Fibroblast of lung (primary cell): ENCODE measurements around the gene DPEP3. TPM values are rescaled to one million over a fixed set of nuclear protein-coding genes. Genes with fewer than 3 reads are reported as not detected.

Experiments used
- DNase-seq, 2 donors: peaks; one replicate each; pipeline versions ENCODE4 v3.0.0 to v3.0.0-alpha.2; 2010; ENCODE audit warnings: low read depth in 2 of 2
- H2AFZ ChIP-seq: 2 replicates; pipeline ENCODE4 v1.5.1; 2012; ENCODE audit warnings: low read length, control low read depth, inconsistent platforms
- H3K27ac ChIP-seq: 2 replicates; pipeline ENCODE4 v1.5.1; 2011; ENCODE audit warnings: low read length, control low read depth; ENCODE audit not compliant: insufficient read depth
- H3K27me3 ChIP-seq: 2 replicates; pipeline ENCODE4 v1.5.1; 2011; ENCODE audit warnings: mild to moderate bottlenecking, low read length; ENCODE audit not compliant: control insufficient read depth, insufficient read depth
- H3K36me3 ChIP-seq: 2 replicates; pipeline ENCODE4 v1.5.1; 2011; ENCODE audit warnings: low read length; ENCODE audit not compliant: control insufficient read depth, insufficient read depth
- H3K4me1 ChIP-seq: 2 replicates; pipeline ENCODE4 v1.5.1; 2011; ENCODE audit warnings: low read length; ENCODE audit not compliant: control insufficient read depth, insufficient read depth; ENCODE audit errors: extremely low read depth
- H3K4me2 ChIP-seq: 2 replicates; pipeline ENCODE4 v1.5.1; 2011; ENCODE audit warnings: low read length, control low read depth; ENCODE audit not compliant: insufficient read depth; ENCODE audit errors: extremely low read depth
- H3K4me3 ChIP-seq, 4 experiments: fragments of 200-600 bp in 1 of 4; sonication (generic) in 1 of 4; replicated peaks in 1 of 4; 2 replicates each; pipeline ENCODE4 v1.5.1; 2011 to 2016; ENCODE audit warnings: low read length in 4 of 4, low read depth in 3 of 4, mild to moderate bottlenecking in 3 of 4, control low read depth in 2 of 4, inconsistent platforms in 1 of 4, mixed read lengths in 1 of 4; ENCODE audit not compliant: insufficient read depth in 1 of 4; ENCODE audit errors: control extremely low read depth in 1 of 4
- H3K79me2 ChIP-seq: 2 replicates; pipeline ENCODE4 v1.5.1; 2012; ENCODE audit warnings: mild to moderate bottlenecking, low read length, inconsistent platforms; ENCODE audit not compliant: control insufficient read depth, insufficient read depth
- H3K9ac ChIP-seq: 2 replicates; pipeline ENCODE4 v1.5.1; 2011; ENCODE audit warnings: mild to moderate bottlenecking, low read length, control low read depth; ENCODE audit not compliant: insufficient read depth
- H3K9me3 ChIP-seq: 2 replicates; pipeline ENCODE4 v1.5.1; 2012; ENCODE audit warnings: low read depth, low read length; ENCODE audit not compliant: control insufficient read depth, insufficient read depth
- H4K20me1 ChIP-seq: 2 replicates; pipeline ENCODE4 v1.5.1; 2011; ENCODE audit warnings: low read length; ENCODE audit not compliant: control insufficient read depth, insufficient read depth; ENCODE audit errors: extremely low read depth
- CTCF ChIP-seq, 2 donors: IDR thresholded peaks in 1 of 2; conservative IDR thresholded peaks in 1 of 2; 1 replicate in 1 of 2; 2 replicates in 1 of 2; pipeline ENCODE4 v1.5.1; 2011 to 2012; ENCODE audit warnings: low read length in 2 of 2, control low read depth in 1 of 2, inconsistent platforms in 1 of 2, low read depth in 1 of 2, mild to moderate bottlenecking in 1 of 2
- EZH2 ChIP-seq: IDR thresholded peaks from 2 replicates; pipeline ENCODE4 v1.5.1; 2012; ENCODE audit warnings: low read length, control low read depth, mild to moderate bottlenecking; ENCODE audit errors: missing control alignments
- polyA plus RNA-seq, 2 donors: library from polyadenylated mRNA; depleted of rRNA in 1 of 2; stranded (reverse) in 1 of 2; unstranded in 1 of 2; fragments of >200 nt; gene quantifications; 2 replicates each; pipeline ENCODE4 v1.2.1, GENCODE V29; 2011 to 2012; ENCODE audit warnings: missing spikeins in 1 of 2
- total RNA-seq: library from RNA; depleted of rRNA; stranded (reverse); fragments of >200 nt; gene quantifications from 2 replicates; pipeline ENCODE4 v1.2.1, GENCODE V29; 2014

The DPEP3 gene
- total and polyA plus RNA-seq, 2 donors (not counting 1 experiment from before 2014, with no cell fraction given) = not detected

- DNase-seq = no peak
- H3K27ac ChIP-seq = peak overlapping the region; percentile 88
- H4K20me1 ChIP-seq = no peaks in the 10 kb centered on the region
- peak overlapping the region; percentile 67 to 95 (median 74) for H3K4me3 ChIP-seq
- peak overlapping the region; percentile 94 for H3K4me2 ChIP-seq
- peaks cover 5% of the 10 kb centered on the region for H3K79me2 ChIP-seq
- no peaks in the 10 kb centered on the region for H3K9me3 ChIP-seq
- H3K36me3 ChIP-seq = peaks cover 20% of the 10 kb centered on the region
- TF ChIP-seq CTCF (conservative IDR thresholded peaks at IDR 0.05 in 1 of 2, IDR thresholded peaks at IDR 0.05 in 1 of 2; ENCODE audit: low read depth in 1 of 2, low read length in 2 of 2) (no peak), EZH2 (no peak)
- H3K9ac ChIP-seq = peak overlapping the region; percentile 77
- peaks cover 14% of the 10 kb centered on the region for H3K4me1 ChIP-seq
- peak overlapping the region; percentile 49 for H2AFZ ChIP-seq
- no peaks in the 10 kb centered on the region for H3K27me3 ChIP-seq
Observed at GRCh38 chr16:67936880-67937605, 43.3 kb downstream of the DPEP3 start.

- Histone ChIP-seq H3K9ac (peak within 1 kb of the TSS; percentile 77), H3K9me3 (no peaks in the 10 kb centered on the region), H3K4me2 (peak within 1 kb of the TSS; percentile 94), H2AFZ (peak within 1 kb of the TSS; percentile 49), H3K36me3 (peaks cover 17% of the 10 kb centered on the region), H3K27me3 (no peaks in the 10 kb centered on the region), H3K27ac (peak within 1 kb of the TSS; percentile 88), H3K4me1 (peaks cover 14% of the 10 kb centered on the region), H3K4me3 (peak within 1 kb of the TSS; percentile 67 to 95 (median 74)), H4K20me1 (no peaks in the 10 kb centered on the region), H3K79me2 (peaks cover 5% of the 10 kb centered on the region)
- no peak for TF ChIP-seq CTCF (conservative IDR thresholded peaks at IDR 0.05 in 1 of 2, IDR thresholded peaks at IDR 0.05 in 1 of 2; ENCODE audit: low read depth in 1 of 2, low read length in 2 of 2)
- no peak for TF ChIP-seq EZH2
- DNase-seq = peak; percentile 64 to 73
Observed at GRCh38 chr16:67936124-67936879, 44.0 kb downstream of the DPEP3 start, which contains the start of gene PSMB10. TSS of gene PSMB10 (minus strand) at chr16:67936850. CDS start at chr16:67936749, 101 bp downstream.

GRCh38 chr16:67935402-67936123 is 44.7 kb downstream of the DPEP3 start:
- H3K36me3 ChIP-seq = peaks cover 15% of the 10 kb centered on the region
- peak overlapping the region; percentile 44 for H2AFZ ChIP-seq
- peak overlapping the region; percentile 77 for H3K9ac ChIP-seq
- peak overlapping the region; percentile 88 for H3K27ac ChIP-seq
- peaks cover 14% of the 10 kb centered on the region for H3K4me1 ChIP-seq
- no peaks in the 10 kb centered on the region for H3K9me3 ChIP-seq
- no peak for TF ChIP-seq CTCF (conservative IDR thresholded peaks at IDR 0.05 in 1 of 2, IDR thresholded peaks at IDR 0.05 in 1 of 2; ENCODE audit: low read depth in 1 of 2, low read length in 2 of 2)
- no peak for TF ChIP-seq EZH2
- peak; percentile 89 to 92 for DNase-seq
- peak overlapping the region; percentile 67 to 95 (median 74) for H3K4me3 ChIP-seq
- no peaks in the 10 kb centered on the region for H3K27me3 ChIP-seq
- no peaks in the 10 kb centered on the region for H4K20me1 ChIP-seq
- peak overlapping the region; percentile 94 for H3K4me2 ChIP-seq
- peaks cover 5% of the 10 kb centered on the region for H3K79me2 ChIP-seq
